ENCODE data around the gene ZNF81.
"Not testable (repeated sequence)": the region's sequence is repeated elsewhere in the genome, so short reads cannot be mapped to it uniquely, and the experiment has no call there.

The ZNF81 gene

GRCh38 chrX:47936224-47936939, 99.7 kb downstream of the ZNF81 start:
- DNase-seq (ENCODE audit: low read depth): no peak

GRCh38 chrX:47936940-47937317, 100.2 kb downstream of the ZNF81 start:
- no peak for DNase-seq (ENCODE audit: low read depth)

DNA sequence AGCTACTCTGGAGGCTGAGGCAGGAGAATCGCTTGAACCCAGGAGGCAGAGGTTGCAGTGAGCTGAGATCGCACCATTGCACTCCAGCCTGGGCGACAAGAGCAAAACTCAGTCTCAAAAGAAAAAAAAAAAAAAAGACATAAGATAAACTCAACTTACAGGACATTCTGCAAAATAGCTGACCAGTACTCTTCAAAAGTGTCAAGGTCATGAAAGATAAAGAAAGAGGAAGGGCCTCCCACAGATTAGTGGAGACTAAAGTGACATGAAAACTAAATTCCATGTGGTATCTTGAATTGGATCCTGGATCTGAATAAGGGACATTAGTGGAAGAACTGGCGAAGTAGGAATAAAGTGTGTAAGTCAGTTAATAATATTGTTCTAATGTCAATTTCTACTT, 103.7 kb downstream of the ZNF81 start:
- no peak for DNase-seq (ENCODE audit: low read depth)

DNA sequence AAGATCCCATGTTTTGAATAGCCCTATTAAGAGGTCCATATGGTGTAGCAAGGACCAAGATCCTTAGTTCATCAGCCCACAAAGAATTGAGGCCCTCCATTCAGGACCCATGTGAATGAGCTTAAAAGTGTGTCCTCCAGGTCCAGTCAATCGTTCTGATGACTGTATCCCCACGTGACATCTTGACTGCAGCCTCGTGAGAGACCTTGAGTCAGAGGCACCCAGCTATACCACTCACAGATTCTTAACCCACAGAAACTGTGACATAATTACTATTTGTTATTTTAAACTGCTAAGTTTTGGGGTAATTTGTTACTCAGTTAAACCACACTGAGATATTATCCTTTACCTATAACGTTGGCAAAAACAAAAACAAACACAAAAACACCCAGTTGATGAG, 104.7 kb downstream of the ZNF81 start:
- no peak for DNase-seq (ENCODE audit: low read depth)

GRCh38 chrX:47955295-47955694, 118.6 kb downstream of the ZNF81 start:
- DNase-seq (ENCODE audit: low read depth): not testable (repeated sequence)

DNA sequence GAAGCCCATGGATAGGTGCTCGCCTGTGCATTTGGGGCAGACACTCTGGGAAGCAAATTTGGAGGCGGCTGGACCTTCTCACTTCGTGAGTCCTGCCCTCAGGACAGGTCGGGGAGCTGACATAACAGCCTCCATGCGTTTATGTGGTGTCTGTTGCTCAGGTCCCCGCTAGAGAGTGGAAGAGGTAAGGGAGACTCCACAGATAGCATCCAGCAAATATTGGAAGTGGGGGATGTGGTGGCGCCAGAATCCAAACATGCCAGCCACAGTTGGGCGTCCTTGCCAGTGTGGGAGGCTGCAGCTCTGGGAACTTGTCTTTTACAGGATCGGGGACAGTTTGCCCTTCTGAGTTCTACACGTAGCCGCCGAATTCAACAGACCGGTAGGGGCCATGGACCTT, 119.3 kb downstream of the ZNF81 start:
- no peak for DNase-seq (ENCODE audit: low read depth)

DNA sequence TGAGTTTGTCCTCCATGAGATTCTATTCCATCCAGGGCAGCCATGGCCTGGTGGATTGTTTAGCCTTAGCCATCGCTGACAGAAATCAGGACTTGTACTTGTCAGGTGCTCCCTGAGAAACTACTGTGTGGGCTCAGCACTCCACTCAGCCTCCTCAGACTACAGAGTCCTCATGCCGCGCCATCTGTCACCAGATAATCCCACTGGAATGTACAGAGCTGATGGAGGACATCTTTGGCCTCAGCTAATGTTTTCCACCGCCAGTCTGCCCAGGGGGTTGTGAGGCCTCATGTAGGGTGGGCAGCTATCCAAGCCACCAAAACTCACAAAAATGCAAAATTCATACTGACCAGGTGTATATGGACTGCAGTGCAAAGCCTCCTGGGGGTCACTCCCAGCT, 121.5 kb downstream of the ZNF81 start:
- not testable (repeated sequence) for DNase-seq (ENCODE audit: low read depth)

DNA sequence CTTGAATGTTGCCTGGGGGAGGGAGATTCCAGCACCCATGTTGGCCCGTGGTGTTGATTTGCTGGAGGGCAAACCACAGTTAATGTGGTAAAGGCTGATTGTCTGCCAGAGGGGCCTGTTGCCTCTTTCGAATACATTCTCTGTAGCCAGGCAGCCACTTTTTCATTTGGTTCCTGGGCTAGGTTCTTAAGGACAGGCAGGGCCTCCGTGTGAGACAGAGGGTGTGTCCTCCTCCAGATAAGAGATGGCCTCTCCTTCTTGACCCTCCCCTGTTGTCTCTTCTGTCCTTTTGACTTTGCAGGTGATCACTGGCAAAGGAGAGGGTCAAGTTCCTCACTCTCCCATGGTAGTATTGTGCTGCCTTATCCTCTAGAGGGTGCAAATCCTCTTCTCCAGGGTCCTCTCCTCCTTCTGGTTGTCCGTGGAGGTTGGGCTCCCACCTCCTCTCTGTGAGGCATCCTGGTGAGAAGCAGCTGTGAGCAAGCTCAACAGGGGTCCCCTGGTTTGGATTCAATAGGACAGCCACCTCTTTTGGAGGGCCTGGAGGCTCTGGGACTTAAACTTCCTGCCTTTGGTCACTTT, 122.2 kb downstream of the ZNF81 start:
- DNase-seq (ENCODE audit: low read depth): no peak

- DNase-seq (ENCODE audit: low read depth): no peak
These were observed 123.7 kb downstream of the ZNF81 start for GRCh38 chrX:47960406-47960805.

DNA sequence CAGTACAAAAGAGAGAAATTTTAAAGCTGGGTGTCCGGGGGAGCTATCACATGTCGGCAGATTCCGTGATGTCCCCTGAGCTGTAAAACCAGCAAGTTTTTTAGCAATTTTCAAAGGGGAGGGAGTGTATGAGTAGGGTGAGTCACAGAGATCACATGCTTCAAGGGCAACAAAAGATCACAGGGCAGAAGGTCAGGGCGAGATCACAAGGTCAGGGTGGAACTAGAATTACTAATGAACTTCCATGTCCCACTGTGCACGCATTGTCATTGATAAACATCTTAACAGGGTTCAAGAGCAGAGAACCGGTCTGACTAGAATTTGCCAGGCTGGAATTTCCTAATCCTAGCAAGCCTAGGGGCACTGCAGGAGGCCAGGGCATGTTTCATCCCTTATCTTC, 125.1 kb downstream of the ZNF81 start:
- DNase-seq (ENCODE audit: low read depth): not testable (repeated sequence)

GRCh38 chrX:47965526-47965925, 128.8 kb downstream of the ZNF81 start:
- not testable (repeated sequence) for DNase-seq (ENCODE audit: low read depth)

Measured in T follicular helper cell (primary cell).